Activated T-cell treated with anti-CD3 and anti-CD28 coated beads for 24 hours (primary cell): Measurements from ENCODE around the gene PRKCI.
"Not testable (repeated sequence)": the region's sequence is repeated elsewhere in the genome, so short reads cannot be mapped to it uniquely, and the experiment has no call there.

Experiments
- DNase-seq: peaks from one replicate; pipeline ENCODE4 v3.0.0-alpha.2; 2020; ENCODE audit warnings: low read depth

PRKCI gene

DNA sequence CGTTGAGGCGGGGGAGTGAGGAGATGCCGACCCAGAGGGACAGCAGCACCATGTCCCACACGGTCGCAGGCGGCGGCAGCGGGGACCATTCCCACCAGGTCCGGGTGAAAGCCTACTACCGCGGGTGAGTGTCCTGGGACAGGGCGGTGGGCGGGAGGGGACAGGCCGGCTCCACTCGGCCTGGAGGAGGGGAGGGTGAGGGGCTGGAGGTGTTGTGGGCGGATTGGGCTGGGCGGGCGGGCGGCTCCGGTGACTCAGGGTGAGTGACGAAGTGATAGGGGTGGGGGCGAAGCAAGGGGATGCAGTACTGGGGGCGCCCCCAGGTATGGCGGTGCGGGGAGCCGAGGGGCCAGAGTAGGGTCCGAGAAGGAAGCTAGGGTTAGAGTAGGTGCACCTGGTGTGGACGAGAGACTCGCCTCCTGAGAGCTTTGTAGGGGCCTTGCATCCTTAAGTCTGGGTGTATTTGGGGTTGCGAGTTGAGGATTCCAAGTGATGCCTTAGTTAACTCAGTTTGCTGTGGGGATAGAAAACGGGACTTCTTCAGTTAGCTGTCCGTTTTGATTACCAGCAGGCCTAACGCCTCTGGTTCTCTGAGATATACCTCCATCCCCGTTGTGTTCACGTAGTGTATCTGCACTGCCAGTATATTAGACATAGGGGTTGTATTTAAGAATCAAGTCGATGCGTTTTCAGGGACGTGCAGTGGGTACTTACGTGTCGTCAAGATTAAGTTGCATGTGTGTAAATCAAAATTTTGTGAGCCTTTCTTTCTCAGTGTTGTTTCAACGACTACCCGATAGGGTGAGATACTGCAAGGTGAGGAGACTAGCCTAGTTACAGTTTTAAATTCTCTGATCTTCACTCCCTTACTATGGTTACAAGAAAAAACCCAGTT lies 670 bp downstream of the PRKCI start:
- peak; percentile 32 for DNase-seq

DNA sequence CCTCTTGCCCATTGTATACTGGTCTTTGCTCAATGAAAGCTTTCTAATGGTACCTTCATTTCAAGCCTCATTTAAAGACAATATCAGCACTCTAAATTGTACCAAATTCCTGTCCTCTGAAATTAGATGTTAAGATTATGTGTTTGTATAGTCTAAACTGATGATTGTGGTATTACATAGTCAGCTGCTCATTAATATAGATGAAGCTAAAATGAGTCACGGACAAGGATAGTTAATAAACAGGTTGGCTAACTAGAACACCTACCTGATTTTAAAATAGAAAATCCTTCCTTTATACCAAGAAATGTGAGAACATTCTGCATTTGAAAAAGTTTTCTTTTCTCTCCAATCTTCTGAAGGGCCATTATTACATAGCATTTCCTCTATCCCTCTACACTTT lies 2.9 kb downstream of the PRKCI start:
- no peak for DNase-seq

DNA sequence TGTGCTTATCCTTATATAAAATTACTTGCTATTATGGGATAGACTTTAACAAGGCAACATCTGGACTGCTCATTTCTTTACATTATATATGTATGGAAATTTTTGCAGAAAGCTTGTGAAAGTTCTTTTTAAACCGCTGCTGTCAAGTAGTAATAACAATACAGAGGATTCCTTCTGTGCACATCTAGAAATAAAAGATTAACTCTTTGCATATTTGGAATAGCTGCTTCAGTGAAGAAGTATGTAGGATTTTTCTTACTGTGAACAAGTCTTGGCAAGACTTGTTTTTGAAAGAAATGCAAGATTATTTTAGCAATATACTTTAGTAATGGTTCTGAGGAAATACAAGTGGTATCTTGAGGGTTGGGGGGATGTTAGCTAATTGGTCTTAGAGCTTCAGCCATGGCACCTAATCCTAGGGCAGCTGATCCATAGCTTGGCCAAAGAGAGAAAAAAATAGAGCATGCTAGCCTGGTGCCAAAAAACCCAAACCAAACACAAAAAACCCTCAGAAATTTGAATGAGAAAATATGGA lies 4.3 kb downstream of the PRKCI start:
- no peak for DNase-seq

DNA sequence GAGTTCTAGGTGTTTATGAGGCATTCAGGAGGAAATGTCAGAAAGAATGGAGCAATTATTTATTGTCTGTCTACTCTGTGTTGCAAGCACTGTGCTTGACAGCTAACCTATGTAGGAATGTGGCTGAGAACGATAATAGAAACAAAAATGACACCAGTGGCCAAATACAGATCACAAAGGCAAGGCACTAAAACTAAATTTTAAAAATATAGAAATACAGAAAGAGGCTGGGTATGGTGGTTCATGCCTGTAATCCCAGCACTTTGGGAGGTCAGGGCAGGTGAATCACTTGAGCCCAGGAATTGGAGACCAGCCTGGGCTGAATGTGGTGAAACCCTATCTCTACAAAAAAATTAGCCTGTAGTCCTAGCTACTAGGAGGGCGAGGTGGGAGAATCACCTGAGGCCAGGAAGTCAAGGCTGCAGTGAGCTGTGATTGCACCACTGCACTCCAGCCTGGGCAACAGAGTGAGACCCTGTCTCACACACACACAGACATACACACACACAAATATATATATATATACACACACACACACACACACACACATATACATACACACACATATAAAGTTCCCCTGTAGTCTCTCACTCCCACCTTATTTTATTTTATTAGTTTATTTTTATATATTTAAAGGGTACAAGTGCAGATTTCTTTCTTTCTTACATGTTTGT lies 6.0 kb downstream of the PRKCI start:
- DNase-seq, result no peak

DNA sequence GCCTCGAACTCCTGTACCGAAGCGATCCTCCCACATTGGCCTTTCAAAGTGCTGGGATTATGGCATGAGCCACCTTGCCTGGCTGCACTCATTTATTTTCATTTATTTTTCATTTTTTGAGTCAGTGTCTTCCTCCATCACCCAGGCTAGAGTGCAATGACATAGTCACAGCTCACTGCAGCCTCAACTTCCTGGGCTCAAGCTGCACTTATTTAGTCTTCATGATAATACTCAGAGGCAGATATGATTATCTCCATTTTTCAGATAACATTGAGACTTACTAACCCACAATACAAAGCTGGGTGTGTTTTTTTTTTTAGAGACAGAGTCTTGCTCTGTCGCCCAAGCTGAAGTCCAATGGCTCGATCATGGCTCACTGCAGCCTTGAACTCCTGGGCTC lies 10.0 kb downstream of the PRKCI start:
- no peak for DNase-seq

DNA sequence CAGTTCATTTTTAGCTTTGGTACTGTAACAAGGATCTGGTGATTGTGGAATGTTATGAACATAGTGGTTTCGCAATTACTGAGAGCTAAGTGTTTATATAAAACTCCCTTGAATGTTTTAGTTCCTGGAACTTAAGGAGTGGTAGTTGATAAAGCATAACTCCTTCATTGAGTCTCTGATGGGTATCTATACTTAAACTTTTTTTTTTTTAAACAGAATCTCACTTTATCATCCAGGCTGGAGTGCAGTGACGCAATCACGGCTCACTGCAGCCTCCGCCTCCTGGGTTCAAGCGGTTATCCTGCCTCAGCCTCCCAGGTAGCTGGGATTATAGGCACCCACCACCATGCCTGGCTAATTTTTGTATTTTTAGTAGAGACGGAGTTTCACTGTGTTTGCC lies 11.3 kb downstream of the PRKCI start:
- no peak for DNase-seq

DNA sequence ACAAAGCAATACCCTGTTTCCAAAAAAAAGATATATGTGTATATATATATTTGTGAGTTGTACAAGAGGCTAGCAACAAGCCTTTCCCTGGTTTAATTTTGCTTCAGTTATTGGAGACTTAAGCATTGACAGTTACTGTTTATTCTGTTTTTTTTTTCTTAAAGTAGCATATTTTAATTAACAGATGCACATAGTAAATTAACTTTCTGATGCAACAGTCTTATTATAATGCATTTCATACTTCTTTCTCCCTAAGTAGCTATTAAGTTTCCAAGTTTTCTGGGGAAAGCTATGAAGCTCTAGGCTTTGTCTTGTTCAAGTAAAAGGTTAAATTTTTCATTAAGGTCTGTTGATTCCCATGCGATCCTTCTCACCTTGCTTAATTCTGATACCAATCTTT lies 17.9 kb downstream of the PRKCI start:
- DNase-seq, result no peak

DNA sequence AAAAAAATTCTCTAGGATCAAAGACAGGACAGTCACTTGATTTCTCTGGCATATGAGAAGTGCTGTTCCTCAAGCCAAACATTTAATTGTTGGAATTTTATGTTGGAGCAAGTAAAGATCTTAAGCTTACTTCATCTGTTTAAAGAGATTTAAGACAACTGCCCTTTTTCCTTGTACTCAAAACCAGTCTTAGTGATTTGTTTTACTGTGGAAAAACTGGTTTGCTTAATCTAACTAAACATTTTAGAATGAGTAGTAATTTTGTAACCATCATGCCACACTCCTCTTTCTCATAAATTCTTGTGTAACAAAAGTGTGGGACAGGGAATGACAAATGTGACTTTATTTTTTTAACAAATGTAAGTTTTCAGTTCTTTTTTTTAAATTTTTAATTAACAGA lies 18.4 kb downstream of the PRKCI start:
- no peak for DNase-seq

DNA sequence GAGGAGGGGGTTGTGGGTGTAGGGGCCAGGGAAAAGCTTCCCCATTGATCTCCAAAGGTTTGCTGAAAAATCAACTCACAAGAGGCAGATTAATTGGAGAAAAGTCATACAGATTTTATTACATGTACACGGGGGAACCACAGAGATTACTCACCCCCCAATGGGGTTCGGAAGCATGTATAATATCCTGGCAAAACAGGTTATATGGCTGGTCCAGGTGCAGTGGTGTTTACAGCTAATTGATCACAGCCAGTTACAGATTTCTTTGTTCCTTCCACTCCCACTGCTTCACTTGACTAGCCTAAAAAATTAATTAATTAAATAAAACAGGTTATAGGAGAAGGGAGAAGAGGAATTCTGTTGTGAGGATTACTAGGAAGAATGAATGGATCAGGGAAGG lies 22.4 kb downstream of the PRKCI start:
- no peak for DNase-seq

DNA sequence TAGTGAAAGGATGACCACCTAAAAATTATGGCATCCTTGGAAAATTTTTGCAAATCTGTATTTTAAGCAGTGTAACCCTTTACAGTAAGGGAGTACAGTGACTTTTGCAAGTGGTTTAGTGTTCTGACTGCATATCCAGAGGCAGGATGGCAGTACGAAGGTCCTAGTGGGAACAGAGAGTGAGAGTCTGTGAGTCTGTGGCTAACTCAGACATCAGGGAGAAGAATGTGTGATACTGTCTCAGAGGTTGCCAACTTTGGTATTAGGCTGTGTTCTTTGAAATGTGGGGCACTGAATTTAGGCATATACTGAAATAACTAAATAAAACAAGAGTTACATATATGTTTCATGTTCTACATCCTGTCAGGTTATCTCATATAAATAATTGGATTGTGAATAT lies 25.7 kb downstream of the PRKCI start:
- no peak for DNase-seq

DNA sequence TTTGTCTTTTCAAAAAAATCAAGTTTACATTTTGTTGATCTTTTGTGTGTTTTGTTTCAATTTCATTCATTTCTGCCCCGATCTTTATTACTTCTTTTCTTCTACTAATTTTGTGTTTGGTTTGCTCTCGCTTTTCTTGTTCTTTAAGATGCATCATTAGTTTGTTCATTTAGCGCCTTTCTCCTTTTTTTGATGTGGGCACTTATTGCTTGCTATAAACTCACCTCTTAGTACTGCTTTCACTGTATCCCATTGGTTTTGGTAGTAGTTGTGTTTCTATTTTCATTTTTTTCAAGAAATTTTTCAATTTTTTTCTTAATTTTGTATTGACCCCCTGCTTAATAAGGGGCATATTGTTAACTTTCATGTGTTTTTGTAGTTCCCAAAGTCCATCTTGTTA lies 34.4 kb downstream of the PRKCI start:
- no peak for DNase-seq

DNA sequence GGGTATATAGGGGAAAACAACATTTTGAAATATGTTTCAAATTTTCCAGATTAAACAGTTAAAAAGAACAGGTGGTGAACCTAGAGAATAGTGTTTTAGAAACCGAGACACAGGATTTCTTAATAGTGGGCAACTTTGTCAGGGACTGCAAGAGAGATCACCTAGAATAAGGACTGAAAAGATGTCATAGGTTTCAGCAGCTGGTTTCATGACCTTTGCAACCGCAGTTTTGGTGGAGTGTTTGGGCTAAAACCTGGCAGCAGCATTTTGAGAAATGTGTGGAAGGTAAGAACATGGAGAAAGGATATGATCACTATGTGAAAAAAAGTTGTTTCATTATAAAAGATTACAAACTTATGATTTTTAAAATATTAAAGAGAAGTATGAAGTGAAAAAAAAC lies 34.9 kb downstream of the PRKCI start:
- peak; percentile 11 for DNase-seq

DNA sequence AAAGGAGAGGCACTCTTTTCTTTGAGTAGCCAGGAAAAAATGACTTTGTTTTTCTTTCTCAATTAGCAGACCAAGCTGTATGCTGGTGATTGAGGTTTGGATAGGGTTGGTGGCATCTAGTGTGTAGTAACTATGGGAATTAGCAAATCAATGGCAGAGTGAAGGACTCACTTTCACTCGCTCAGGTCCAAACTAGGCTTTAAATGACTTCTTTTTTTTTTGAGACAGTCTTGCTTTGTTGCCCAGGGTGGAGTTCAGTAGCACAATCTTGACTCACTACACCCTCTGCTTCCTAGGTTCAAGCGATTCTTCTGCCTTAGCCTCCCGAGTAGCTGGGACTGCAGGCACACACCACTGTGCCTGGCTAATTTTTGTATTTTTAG lies 35.9 kb downstream of the PRKCI start:
- DNase-seq, result no peak

DNA sequence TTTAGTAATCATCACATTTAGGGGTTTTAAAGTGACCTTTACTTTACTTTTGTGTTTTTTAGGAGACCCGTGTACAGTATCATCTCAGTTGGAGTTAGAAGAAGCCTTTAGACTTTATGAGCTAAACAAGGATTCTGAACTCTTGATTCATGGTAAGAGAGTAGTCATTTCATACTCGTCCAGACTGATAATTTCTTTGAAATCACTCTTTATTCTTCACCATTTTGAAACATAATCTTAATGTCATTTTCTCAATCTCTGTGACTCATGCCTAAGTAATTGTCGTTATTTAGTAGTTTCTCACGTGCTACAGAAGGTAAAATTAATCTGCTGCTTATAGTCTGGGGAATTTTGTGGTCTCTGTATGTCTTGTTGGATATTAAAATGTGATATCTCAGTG lies 37.7 kb downstream of the PRKCI start:
- DNase-seq, result no peak

DNA sequence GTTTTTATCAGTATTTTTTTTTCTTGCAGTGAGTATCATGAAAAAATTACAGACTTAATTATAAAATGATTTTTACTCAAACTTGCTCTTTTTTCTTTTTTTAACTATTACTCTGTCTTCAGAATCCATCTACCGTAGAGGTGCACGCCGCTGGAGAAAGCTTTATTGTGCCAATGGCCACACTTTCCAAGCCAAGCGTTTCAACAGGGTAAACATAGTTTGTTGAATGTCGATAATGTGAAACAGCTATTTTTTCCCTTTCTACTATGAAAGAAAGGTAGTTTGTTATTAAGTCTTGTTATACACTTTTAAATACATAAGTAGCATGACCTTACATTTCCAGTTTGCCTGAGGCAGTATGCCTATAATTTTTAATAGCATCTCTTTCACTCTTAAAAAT lies 45.6 kb downstream of the PRKCI start:
- DNase-seq, result no peak

DNA sequence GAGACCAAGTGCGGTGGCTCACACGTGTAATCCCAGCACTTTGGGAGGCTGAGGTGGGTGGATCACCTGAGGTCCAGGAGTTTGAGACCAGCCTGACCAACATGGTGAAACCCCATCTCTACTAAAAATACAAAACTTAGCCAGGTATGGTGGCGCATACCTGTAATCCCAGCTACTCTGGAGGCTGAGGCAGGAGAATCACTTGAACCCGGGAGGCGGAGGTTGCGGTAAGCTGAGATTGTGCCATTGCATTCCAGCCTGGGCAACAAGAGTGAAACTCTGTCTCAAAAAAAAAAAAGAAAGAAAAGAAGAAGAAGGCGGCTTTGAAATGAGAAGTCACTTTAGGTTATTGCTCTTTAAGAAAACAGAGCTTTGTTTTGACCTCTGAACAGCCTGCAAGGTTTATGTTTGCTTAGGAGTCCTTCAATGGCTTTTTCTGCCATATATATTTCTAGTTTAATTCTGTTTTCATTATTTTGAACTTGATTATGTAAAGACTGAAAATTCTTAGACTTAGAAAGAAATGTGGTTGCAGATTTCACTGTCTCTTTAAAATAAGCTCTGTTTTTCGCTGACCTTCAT lies 47.5 kb downstream of the PRKCI start:
- not testable (repeated sequence) for DNase-seq

DNA sequence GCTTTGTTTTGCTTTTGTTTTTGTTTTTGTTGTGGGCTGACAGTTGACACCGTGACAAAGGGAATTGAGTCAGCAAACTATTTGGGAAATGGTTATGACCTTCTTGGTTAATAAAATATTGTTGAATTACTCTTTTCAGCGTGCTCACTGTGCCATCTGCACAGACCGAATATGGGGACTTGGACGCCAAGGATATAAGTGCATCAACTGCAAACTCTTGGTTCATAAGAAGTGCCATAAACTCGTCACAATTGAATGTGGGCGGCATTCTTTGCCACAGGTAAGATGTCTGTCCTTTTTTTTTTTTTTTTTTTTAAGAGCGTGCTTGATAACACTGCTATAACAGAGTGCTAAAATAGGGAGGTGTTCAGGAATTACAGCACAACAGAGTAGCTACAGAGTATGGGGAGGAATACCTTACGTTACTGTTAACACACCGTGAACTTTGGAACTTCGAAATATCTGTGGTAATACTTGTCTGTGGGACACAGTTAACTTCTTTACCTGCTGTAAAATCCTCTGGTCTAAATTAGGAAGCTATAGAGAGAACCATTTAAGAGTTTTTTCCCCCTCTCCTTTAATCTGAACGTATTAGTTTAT lies 48.2 kb downstream of the PRKCI start:
- DNase-seq, result no peak

DNA sequence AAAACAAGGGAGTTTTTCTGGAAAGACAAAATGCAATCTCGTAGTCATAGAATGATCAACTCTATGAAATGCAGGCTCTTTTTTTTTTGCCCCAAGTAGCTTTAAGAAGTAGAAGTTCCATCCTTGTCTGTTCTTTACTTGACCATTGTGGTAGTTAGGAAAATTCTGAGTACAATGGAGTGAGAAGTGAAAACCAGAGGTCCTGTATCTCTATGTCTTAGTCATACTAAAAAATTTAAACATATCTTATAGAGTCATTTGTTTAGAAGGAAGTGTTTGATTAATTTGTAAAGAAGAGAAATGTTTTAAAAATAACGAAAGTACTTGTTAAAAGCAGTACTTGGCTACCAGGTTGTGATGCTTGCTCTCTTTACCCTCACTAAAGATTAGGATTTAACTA lies 52.4 kb downstream of the PRKCI start:
- no peak for DNase-seq

DNA sequence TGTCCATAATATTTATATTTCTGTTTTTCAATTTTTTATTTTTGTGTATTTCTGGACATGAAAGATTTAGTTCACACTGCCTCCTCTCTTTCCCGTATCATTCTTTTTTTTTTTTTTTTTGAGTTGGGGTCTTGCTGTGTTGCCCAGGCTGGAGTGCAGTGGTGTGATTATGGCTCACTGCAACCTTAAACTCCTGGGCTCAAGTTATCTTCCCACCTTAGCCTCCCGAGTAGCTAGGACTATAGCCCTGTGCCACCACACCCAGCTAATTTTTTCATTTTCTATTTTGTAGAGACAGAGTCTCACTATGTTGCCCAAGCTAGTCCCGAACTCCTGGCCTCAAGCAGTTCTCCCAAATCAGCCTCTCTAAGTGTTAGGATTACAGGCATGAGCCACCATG lies 53.6 kb downstream of the PRKCI start:
- no peak for DNase-seq

DNA sequence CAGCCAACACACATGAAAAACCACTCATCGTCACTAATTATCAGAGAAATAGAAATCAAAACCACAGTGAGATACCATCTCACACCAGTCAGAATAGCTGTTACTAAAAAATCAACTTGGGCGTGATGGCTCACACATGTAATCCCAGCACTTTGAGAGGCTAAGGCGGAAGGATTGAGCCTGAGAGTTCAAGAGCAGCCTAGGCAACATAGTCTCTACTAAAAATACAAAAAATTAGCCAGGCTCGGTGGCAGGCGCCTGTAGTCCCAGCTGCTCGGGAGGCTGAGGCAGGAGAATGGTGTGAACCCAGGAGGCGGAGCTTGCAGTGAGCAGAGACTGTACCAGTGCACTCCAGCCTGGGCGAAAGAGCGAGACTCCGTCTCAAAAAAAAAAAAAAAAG lies 55.1 kb downstream of the PRKCI start:
- not testable (repeated sequence) for DNase-seq

DNA sequence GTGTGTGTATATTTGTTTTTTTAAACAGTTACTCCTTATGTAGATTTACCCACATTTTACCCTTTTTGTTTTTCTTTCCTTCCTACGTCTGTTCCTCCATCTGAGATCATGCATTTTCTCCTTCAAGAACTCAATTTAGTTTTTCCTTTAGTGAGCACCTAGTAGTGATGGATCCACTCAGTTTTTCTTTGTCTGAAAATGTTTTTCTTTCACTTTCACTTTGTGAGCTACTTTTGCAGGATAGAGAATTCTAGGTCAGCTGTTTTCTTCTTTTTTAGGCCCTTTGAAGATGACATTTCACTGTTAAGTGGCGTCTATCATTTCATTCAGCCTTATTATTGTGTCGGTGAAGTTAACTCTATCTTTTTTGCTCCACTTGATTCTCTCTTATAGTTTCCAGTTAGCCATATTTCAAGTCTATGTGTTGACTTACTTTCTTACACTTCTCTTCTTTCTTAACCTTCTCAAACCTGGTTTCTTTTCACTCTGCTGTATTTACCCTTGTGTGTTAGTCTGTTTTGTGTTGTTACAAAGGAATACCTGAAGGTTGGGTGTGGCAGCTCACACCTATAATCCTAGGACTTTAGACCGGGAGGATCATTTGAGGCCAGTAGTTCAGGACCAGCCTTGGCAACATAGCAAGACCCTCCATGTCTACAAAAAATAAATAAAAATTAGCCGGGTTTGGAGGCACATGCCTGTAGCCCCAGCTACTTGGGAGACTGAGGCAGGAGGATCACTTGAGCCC lies 55.8 kb downstream of the PRKCI start:
- DNase-seq, result no peak

DNA sequence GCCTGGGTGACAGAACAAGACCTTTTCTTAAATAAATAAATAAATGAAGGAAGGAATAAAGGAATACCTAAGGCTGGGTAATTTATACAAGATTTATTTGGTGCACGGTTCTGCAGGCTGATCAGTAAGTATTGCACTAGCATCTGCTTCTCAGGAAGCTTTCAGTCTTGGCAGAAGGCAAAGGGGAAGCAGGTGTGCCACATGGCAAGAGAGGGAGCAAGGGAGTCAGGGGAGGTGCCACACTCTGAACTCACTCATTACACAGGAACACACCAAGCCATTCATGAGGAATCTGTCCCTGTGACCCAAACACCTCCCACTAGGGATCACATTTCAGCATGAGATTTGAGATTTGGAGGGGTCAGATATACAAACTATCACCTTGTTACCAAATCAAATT lies 56.4 kb downstream of the PRKCI start:
- no peak for DNase-seq
